Upper lobe of right lung (tissue), 1 donor: Measurements from ENCODE around the gene INCENP. TPM values are rescaled to one million over a fixed set of nuclear protein-coding genes. Genes with fewer than 3 reads are reported as not detected.

ENCODE experiments used
- ATAC-seq: fragments of 200-7000 bp; cut with Tn5 transposase; one replicate; pipeline ENCODE4 v1.9.1; 2020; ENCODE audit warnings: mild to moderate bottlenecking, moderate library complexity
- DNase-seq: peaks from one replicate; pipeline ENCODE4 v3.0.0-alpha.2; 2020
- H3K27ac ChIP-seq: fragments of 200-600 bp; one replicate; pipeline ENCODE4 v1.8.0; 2022
- H3K27me3 ChIP-seq: fragments of 200-600 bp; one replicate; pipeline ENCODE4 v1.8.0; 2022; ENCODE audit warnings: mild to moderate bottlenecking
- H3K36me3 ChIP-seq: fragments of 200-600 bp; one replicate; pipeline ENCODE4 v1.8.0; 2022
- H3K4me1 ChIP-seq: fragments of 200-600 bp; one replicate; pipeline ENCODE4 v1.8.0; 2022
- H3K4me3 ChIP-seq: fragments of 200-600 bp; one replicate; pipeline ENCODE4 v1.8.0; 2022; ENCODE audit warnings: mild to moderate bottlenecking
- H3K9me3 ChIP-seq: fragments of 200-600 bp; one replicate; pipeline ENCODE4 v1.8.0; 2022
- intact Hi-C: fragments of 100-400 bp; cut with DNase I; formaldehyde crosslinking; loops from one replicate; pipeline ENCODE4 v1.11.0; 2022
- total RNA-seq: library from RNA; stranded (reverse); fragmentation: NEBNext Ultra II Directional; extraction: Animal tissue kit (Norgen Biotek cat#: 25700); gene quantifications from one replicate; pipeline ENCODE4 v1.2.1, GENCODE V29; 2021
- TF ChIP-seq, protein P1 (sequence below): fragments of 200-600 bp; IDR thresholded peaks from one replicate; pipeline ENCODE4 v1.8.0; 2022; ENCODE audit warnings: antibody characterized with exemption
- donor health status: DM: no; HTN: yes; CAD: no; lungs with severe emphysema.

The INCENP gene
- total RNA-seq, 1 donor from 2014 or later = 19.5 TPM

DNA sequence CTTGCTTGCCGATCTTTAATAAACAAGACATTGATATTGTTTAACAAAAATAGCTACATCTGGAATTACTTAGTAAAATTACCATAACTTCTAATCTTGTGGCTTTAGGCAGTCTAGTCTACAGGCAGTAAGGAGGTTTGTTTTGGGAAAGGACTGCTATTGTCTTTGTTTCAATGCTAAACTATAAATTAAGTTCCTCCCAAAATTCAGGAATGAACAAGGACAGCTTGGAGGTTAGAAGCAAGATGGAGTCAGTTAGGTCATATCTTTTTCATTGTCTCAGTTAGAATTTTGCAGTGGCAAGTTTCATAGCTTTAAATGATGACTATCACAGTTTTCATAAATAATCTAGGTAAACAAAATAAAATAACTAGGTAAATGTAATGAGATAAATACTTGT lies 36.1 kb upstream of the INCENP start:
- H3K27me3 ChIP-seq = no peaks in the 10 kb centered on the region
- DNase-seq (no peak), ATAC-seq (no peak)
- intact Hi-C loops = loop anchor here (10.0 kb wide), 1 partner anchor 303 kb away; no protein-coding TSS in a partner anchor
- H3K27ac ChIP-seq = no peak overlapping the region
- H3K4me3 ChIP-seq = no peak overlapping the region
- TF ChIP-seq, protein P1, sequence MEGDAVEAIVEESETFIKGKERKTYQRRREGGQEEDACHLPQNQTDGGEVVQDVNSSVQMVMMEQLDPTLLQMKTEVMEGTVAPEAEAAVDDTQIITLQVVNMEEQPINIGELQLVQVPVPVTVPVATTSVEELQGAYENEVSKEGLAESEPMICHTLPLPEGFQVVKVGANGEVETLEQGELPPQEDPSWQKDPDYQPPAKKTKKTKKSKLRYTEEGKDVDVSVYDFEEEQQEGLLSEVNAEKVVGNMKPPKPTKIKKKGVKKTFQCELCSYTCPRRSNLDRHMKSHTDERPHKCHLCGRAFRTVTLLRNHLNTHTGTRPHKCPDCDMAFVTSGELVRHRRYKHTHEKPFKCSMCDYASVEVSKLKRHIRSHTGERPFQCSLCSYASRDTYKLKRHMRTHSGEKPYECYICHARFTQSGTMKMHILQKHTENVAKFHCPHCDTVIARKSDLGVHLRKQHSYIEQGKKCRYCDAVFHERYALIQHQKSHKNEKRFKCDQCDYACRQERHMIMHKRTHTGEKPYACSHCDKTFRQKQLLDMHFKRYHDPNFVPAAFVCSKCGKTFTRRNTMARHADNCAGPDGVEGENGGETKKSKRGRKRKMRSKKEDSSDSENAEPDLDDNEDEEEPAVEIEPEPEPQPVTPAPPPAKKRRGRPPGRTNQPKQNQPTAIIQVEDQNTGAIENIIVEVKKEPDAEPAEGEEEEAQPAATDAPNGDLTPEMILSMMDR = no peak
- H3K4me1 ChIP-seq = no peaks in the 10 kb centered on the region
- no peaks in the 10 kb centered on the region for H3K36me3 ChIP-seq
- no peaks in the 10 kb centered on the region for H3K9me3 ChIP-seq

DNA sequence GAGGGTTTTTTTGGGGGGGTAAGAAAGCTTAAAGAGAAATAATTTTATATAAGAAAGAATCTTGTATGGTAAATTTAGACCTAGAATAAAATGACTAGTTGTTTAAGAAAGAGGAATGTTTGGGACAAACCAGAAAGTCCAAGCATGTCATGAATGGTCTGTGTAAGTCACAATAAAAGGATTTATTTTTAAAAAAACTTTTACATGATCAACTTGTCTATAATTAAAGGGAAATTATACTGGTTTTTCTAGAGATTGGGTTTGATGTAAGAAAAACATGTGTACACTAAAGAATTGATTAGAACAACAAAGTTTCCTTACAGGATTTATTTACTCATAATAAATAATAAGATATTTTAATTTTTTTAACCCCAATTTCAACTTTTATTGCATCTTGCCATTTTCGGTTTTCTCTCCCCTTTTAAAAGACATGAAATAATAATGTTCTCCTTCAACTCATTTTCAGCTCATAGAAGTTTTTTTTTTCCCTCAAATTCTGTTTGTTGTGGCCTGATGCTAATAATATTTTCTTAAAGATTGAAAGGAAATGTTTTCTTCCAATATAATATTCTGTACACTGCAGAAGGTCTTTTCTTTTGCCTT lies 35.4 kb upstream of the INCENP start:
- no peaks in the 10 kb centered on the region for H3K36me3 ChIP-seq
- no peak for ATAC-seq
- no peaks in the 10 kb centered on the region for H3K4me1 ChIP-seq
- no peak overlapping the region for H3K4me3 ChIP-seq
- no peak overlapping the region for H3K27ac ChIP-seq
- no peaks in the 10 kb centered on the region for H3K9me3 ChIP-seq
- DNase-seq = no peak
- TF ChIP-seq, protein P1 = no peak
- no peaks in the 10 kb centered on the region for H3K27me3 ChIP-seq
- intact Hi-C loops = loop anchor here (10.0 kb wide), 1 partner anchor 304 kb away; no protein-coding TSS in a partner anchor

DNA sequence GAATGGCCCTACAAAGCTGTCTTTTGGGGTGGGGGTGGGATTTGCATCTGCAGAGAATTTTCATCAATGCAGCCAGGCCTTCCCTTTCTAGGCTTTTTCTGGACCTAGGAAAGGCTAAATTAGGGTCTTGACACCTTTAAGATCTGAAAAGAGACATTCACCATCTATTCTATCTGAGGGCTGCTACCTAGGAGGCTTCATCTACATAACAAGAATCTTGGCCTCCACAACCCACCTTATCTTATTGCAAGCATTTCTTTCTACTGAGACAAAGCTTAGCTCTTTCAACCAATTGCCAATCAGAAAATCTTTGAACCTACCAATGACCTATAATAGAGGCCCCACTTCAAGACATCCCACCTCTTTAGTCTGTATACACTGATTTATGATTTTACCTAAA lies 20.7 kb upstream of the INCENP start:
- TF ChIP-seq, protein P1 = no peak
- no peak for DNase-seq
- no peaks in the 10 kb centered on the region for H3K9me3 ChIP-seq
- no peak for ATAC-seq
- intact Hi-C loops = no loop called here
- H3K4me3 ChIP-seq = no peak overlapping the region
- peaks cover 25% of the 10 kb centered on the region for H3K4me1 ChIP-seq
- H3K36me3 ChIP-seq = no peaks in the 10 kb centered on the region
- H3K27ac ChIP-seq = no peak overlapping the region
- no peaks in the 10 kb centered on the region for H3K27me3 ChIP-seq

DNA sequence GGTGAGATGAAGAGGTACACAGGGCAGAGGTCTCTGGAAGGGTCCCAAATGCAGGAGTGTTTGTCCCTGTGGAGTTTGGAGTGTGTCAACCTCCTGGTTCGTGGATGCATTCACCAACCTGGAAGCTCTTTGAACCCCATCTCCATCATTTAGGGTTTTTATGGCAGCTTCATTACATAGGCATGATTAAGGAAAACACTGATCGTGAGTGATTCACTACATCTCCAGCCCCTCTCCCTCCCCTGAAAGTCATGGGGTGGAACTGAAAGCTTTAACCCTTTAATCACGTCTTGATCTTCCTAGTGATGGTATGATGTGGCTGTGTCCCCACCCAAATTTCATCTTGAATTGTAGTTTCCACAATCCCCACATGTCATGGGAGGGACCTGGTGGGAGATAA lies 19.8 kb upstream of the INCENP start:
- Histone ChIP-seq H3K36me3 (no peaks in the 10 kb centered on the region), H3K27ac (peak overlapping the region; percentile 60), H3K27me3 (no peaks in the 10 kb centered on the region), H3K4me3 (no peak overlapping the region), H3K9me3 (no peaks in the 10 kb centered on the region), H3K4me1 (peaks cover 25% of the 10 kb centered on the region)
- DNase-seq = no peak
- no peak for ATAC-seq
- TF ChIP-seq, protein P1 = no peak
- intact Hi-C loops = no loop called here

DNA sequence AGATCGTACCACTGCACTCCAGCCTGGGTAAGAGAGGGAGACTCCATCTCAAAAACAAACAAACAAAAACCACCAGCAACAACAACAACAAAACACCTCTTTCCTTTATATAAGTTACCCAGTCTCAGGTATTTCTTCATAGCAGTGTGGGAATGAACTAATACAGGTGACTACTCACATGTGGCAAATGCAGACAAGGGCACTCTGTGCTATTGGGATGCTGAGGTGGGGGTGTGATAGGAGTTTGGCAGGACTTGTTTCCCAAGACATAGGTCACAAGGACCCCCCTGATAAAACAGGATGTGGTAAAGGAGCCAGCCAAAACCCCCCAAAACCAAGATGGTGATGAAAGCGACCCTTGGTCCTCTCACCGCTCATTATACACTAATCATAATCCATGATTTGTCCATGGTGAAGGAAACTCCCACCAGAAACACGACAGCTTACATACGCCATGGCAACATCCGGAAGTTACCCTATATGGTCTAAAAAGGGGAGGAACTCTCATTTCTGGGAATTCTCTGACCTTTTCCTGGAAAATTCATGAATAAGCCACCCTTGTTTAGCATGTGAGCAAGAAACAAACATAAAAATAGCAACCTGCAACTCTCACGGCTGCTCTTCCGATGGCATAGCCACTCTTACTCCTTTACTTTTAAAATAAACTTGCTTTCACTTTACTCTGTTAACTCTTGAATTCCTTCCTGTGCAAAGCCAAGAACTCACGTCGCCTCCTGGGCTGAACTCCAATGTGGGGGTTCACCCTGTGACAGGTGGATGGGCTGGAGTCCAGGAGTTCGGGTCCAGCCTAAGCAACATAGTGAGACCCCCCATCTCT lies 18.8 kb upstream of the INCENP start:
- peak; percentile 79 for ATAC-seq

More for the DNA sequence above, 18.8 kb upstream of the INCENP start:
- H3K36me3 ChIP-seq = no peaks in the 10 kb centered on the region
- H3K4me1 ChIP-seq = peaks cover 25% of the 10 kb centered on the region
- TF ChIP-seq, protein P1 = no peak
- intact Hi-C loops = no loop called here
- H3K4me3 ChIP-seq = peak overlapping the region; percentile 21
- H3K27me3 ChIP-seq = no peaks in the 10 kb centered on the region
- H3K9me3 ChIP-seq = no peaks in the 10 kb centered on the region
- no peak for DNase-seq
- H3K27ac ChIP-seq = peak overlapping the region; percentile 60
